HCT116 (cell line): Measurements from ENCODE around the gene TMEM187.

ENCODE experiments used
- JUND ChIP-seq: IDR thresholded peaks from 2 replicates; pipeline ENCODE4 v1.6.1; 2012
- POLR2A ChIP-seq: IDR thresholded peaks from 2 replicates; pipeline ENCODE4 v1.7.0; 2011; ENCODE audit warnings: borderline replicate concordance; ENCODE audit not compliant: insufficient read depth, insufficient read length; ENCODE audit errors: extremely low read depth
- POLR2AphosphoS5 ChIP-seq: IDR thresholded peaks from 2 replicates; pipeline ENCODE4 v1.6.1; 2011; ENCODE audit warnings: mild to moderate bottlenecking, low read depth, low read length, moderate library complexity
- YY1 ChIP-seq: IDR thresholded peaks from 2 replicates; pipeline ENCODE4 v1.6.1; 2011; ENCODE audit warnings: low read length, low read depth, moderate library complexity, mild to moderate bottlenecking; ENCODE audit not compliant: insufficient replicate concordance; ENCODE audit errors: extremely low read depth
- TF ChIP-seq, protein P1 (sequence below), 3 experiments: fragments of 200-600 bp in 1 of 3; sonication (generic) in 1 of 3; IDR thresholded peaks in 2 of 3; conservative IDR thresholded peaks in 1 of 3; 2 replicates each; pipeline ENCODE4 v1.5.1; 2012 to 2017; ENCODE audit warnings: low read depth in 2 of 3, low read length in 2 of 3, antibody characterized with exemption in 1 of 3, borderline replicate concordance in 1 of 3, control low read depth in 1 of 3, mild to moderate bottlenecking in 1 of 3, mixed read lengths in 1 of 3, mixed run types in 1 of 3, moderate library complexity in 1 of 3; ENCODE audit not compliant: insufficient read depth in 1 of 3

DNA sequence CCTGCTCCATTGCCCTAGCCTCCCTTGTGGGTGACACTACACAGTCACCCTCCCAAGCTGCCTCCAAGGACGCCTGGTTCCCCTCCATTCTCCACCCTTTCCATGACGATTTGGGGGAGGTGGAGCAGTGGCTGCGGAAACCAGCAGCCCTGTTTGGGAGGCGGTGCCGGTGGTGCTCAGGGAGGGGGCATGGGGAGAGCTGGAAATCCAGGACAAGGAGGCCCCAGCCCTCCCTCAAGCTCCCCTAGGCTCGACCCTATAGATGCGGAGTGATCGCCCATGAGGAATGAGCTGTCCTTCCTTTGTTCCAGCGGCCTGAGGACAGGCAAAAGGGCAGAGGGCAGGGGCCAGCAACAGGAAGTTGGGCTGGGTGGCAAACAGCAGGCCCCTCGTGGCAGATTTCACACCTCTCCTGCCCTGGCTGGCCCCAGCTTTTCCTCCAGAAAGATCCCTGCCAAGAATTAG lies 24.5 kb upstream of the TMEM187 start:
- TF ChIP-seq YY1 (no peak), POLR2A (no peak), JUND (no peak), POLR2AphosphoS5 (no peak)
- TF ChIP-seq, protein P1, sequence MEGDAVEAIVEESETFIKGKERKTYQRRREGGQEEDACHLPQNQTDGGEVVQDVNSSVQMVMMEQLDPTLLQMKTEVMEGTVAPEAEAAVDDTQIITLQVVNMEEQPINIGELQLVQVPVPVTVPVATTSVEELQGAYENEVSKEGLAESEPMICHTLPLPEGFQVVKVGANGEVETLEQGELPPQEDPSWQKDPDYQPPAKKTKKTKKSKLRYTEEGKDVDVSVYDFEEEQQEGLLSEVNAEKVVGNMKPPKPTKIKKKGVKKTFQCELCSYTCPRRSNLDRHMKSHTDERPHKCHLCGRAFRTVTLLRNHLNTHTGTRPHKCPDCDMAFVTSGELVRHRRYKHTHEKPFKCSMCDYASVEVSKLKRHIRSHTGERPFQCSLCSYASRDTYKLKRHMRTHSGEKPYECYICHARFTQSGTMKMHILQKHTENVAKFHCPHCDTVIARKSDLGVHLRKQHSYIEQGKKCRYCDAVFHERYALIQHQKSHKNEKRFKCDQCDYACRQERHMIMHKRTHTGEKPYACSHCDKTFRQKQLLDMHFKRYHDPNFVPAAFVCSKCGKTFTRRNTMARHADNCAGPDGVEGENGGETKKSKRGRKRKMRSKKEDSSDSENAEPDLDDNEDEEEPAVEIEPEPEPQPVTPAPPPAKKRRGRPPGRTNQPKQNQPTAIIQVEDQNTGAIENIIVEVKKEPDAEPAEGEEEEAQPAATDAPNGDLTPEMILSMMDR (IDR thresholded peaks at IDR 0.05 in 2 of 3, conservative IDR thresholded peaks at IDR 0.05 in 1 of 3; ENCODE audit: borderline replicate concordance in 1 of 3, insufficient read depth in 1 of 3, low read depth in 2 of 3, low read length in 2 of 3): no peak
